ENCODE measurements around the gene ATP6V1B1. TPM values are rescaled to one million over a fixed set of nuclear protein-coding genes. Genes with fewer than 3 reads are reported as not detected.

ATP6V1B1 gene
- total RNA-seq, 2 experiments from 2014 or later = not detected

DNA sequence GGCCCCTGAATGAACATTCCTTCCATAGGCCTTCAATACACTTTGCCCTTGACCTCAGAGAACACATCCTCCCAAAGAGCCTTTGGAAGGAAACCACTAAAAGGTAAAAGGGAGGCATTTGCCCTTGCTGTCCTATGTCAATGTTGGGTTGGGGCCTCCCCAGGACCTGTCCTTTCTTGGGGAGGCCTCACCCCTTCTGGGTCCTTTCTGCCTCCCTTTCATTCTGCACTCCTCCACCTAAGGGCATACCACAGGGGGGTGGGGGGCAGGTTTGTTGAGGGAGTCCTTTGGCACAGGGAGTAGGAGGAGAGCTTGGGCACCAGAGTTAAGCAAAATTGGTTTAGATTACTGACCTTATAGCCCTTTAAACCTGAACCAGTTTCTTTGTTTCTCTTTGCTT, 32.5 kb upstream of the ATP6V1B1 start:
- Histone ChIP-seq H3K27me3 (ENCODE audit: control insufficient read depth in 1 of 2, insufficient read depth in 2 of 2, low read length in 2 of 2) (peaks cover 91 to 97% of the 10 kb centered on the region in 2 experiments), H3K4me3 (ENCODE audit: low read length) (no peak overlapping the region), H3K9me3 (ENCODE audit: control insufficient read depth in 1 of 2, insufficient read depth in 1 of 2, low read length in 2 of 2) (peaks cover 0 to 47% of the 10 kb centered on the region in 2 experiments), H3K36me3 (ENCODE audit: insufficient read depth, low read length) (no peaks in the 10 kb centered on the region), H3K4me1 (ENCODE audit: insufficient read depth, low read length) (peaks cover 40% of the 10 kb centered on the region), H3K27ac (ENCODE audit: low read depth in 1 of 2, low read length in 2 of 2) (no peak overlapping the region)
- CTCF ChIA-PET = no interaction called here
- POLR2A ChIA-PET = no interaction called here
- Mint-ChIP-seq H3K36me3 (ENCODE audit: low read depth) (no peaks in the 10 kb centered on the region), H3K4me3 (no peak overlapping the region), H3K4me1 (ENCODE audit: low read depth) (peaks cover 42% of the 10 kb centered on the region), H3K27me3 (peaks cover 97% of the 10 kb centered on the region), H3K9me3 (no peaks in the 10 kb centered on the region), H3K27ac (no peak overlapping the region)
- DNase-seq (no peak), ATAC-seq (ENCODE audit: poor library complexity) (no peak)
- TF ChIP-seq, protein P1, sequence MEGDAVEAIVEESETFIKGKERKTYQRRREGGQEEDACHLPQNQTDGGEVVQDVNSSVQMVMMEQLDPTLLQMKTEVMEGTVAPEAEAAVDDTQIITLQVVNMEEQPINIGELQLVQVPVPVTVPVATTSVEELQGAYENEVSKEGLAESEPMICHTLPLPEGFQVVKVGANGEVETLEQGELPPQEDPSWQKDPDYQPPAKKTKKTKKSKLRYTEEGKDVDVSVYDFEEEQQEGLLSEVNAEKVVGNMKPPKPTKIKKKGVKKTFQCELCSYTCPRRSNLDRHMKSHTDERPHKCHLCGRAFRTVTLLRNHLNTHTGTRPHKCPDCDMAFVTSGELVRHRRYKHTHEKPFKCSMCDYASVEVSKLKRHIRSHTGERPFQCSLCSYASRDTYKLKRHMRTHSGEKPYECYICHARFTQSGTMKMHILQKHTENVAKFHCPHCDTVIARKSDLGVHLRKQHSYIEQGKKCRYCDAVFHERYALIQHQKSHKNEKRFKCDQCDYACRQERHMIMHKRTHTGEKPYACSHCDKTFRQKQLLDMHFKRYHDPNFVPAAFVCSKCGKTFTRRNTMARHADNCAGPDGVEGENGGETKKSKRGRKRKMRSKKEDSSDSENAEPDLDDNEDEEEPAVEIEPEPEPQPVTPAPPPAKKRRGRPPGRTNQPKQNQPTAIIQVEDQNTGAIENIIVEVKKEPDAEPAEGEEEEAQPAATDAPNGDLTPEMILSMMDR (IDR thresholded peaks at IDR 0.05) = no peak
- intact Hi-C loops (cut with DNase I, micrococcal nuclease) = no loop called here

GRCh38 chr2:70903641-70904340, 31.9 kb upstream of the ATP6V1B1 start:
- ATAC-seq (ENCODE audit: poor library complexity) = no peak
- no peak overlapping the region for H3K27ac ChIP-seq (ENCODE audit: low read depth in 1 of 2, low read length in 2 of 2)
- peaks cover 39% of the 10 kb centered on the region for H3K4me1 Mint-ChIP-seq (ENCODE audit: low read depth)
- no peak for DNase-seq
- intact Hi-C loops (cut with DNase I, micrococcal nuclease) = no loop called here
- no peak overlapping the region for H3K4me3 Mint-ChIP-seq
- no peak overlapping the region for H3K4me3 ChIP-seq (ENCODE audit: low read length)
- H3K4me1 ChIP-seq (ENCODE audit: insufficient read depth, low read length) = peaks cover 40% of the 10 kb centered on the region
- no peaks in the 10 kb centered on the region for H3K36me3 ChIP-seq (ENCODE audit: insufficient read depth, low read length)
- H3K27ac Mint-ChIP-seq = no peak overlapping the region
- TF ChIP-seq, protein P1 (IDR thresholded peaks at IDR 0.05) = no peak
- POLR2A ChIA-PET = no interaction called here
- peaks cover 0 to 47% of the 10 kb centered on the region in 2 experiments for H3K9me3 ChIP-seq (ENCODE audit: control insufficient read depth in 1 of 2, insufficient read depth in 1 of 2, low read length in 2 of 2)
- CTCF ChIA-PET = no interaction called here
- H3K27me3 Mint-ChIP-seq = peaks cover 97% of the 10 kb centered on the region
- H3K9me3 Mint-ChIP-seq = no peaks in the 10 kb centered on the region
- H3K27me3 ChIP-seq (ENCODE audit: control insufficient read depth in 1 of 2, insufficient read depth in 2 of 2, low read length in 2 of 2) = peaks cover 89 to 96% of the 10 kb centered on the region in 2 experiments
- no peaks in the 10 kb centered on the region for H3K36me3 Mint-ChIP-seq (ENCODE audit: low read depth)

DNA sequence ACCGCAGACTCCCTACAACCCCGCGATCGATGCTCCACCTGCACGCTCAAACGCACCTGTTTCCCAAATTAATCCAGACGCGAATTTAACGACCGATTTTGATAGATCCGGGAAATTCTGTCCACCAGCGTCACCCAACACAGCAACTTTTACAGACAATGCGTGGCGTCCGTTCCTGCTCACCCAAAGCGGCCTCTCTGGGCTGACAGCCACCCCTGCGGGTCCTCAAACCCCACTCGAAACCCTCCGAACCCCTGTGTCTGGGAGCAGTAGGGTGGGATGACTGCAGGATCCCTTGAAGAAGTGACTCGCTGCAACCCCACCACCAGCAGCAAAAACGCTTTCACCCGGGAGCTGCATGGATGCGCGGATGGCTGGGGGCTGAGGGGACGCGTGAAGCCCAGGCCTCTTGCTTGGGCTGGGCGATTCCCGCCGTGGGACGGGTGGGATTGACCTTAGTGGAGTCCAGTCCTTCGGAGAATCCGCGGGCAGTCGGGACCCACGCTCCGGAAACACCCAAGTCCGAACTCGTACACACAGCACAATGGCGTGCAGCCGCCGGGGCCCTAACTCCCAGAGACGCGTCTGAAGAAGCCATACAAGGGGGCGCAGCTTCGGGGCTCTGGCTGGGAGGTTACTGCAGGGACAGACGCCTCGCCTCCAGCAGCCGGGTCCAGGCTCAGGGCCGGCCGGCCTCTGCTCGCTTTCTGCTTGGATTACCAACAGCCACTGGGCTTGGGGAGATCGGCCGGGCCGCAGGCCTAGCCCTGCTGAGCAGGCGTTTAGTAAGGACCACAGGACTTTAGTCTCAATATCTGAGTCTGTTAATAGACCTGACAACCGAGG, 31.1 kb upstream of the ATP6V1B1 start:
- Histone ChIP-seq H3K9me3 (ENCODE audit: control insufficient read depth in 1 of 2, insufficient read depth in 1 of 2, low read length in 2 of 2) (peaks cover 0 to 41% of the 10 kb centered on the region in 2 experiments), H3K36me3 (ENCODE audit: insufficient read depth, low read length) (no peaks in the 10 kb centered on the region), H3K27ac (ENCODE audit: low read depth in 1 of 2, low read length in 2 of 2) (no peak overlapping the region), H3K4me3 (ENCODE audit: low read length) (no peak overlapping the region), H3K27me3 (ENCODE audit: control insufficient read depth in 1 of 2, insufficient read depth in 2 of 2, low read length in 2 of 2) (peaks cover 87 to 90% of the 10 kb centered on the region in 2 experiments), H3K4me1 (ENCODE audit: insufficient read depth, low read length) (peaks cover 34% of the 10 kb centered on the region)
- H3K27me3 Mint-ChIP-seq = peaks cover 91% of the 10 kb centered on the region
- TF ChIP-seq, protein P1 (IDR thresholded peaks at IDR 0.05) = no peak
- DNase-seq (no peak), ATAC-seq (ENCODE audit: poor library complexity) (no peak)
- no peak overlapping the region for H3K4me3 Mint-ChIP-seq
- H3K36me3 Mint-ChIP-seq (ENCODE audit: low read depth) = no peaks in the 10 kb centered on the region
- no peak overlapping the region for H3K27ac Mint-ChIP-seq
- peaks cover 31% of the 10 kb centered on the region for H3K4me1 Mint-ChIP-seq (ENCODE audit: low read depth)
- ChIA-PET POLR2A (no interaction called here), CTCF (no interaction called here)
- intact Hi-C loops (cut with DNase I, micrococcal nuclease) = no loop called here
- H3K9me3 Mint-ChIP-seq = no peaks in the 10 kb centered on the region

All from CD4-positive, alpha-beta T cell (primary cell).